Embryonic facial prominence (tissue), 1 donor: Measurements from ENCODE around the gene VEPH1.
A peak's percentile ranks its signal among the peaks of the same experiment; 100 is the strongest.

Experiments used
- DNase-seq: peaks from one replicate; pipeline ENCODE4 v3.0.0-alpha.2; 2016; ENCODE audit errors: extremely low spot score

The VEPH1 gene

GRCh38 chr3:157523814-157524213 lies 20.6 kb upstream of the VEPH1 start:
- DNase-seq = no peak

GRCh38 chr3:157522648-157523047 lies 19.4 kb upstream of the VEPH1 start:
- no peak for DNase-seq

GRCh38 chr3:157520485-157521150 lies 17.4 kb upstream of the VEPH1 start:
- DNase-seq = no peak

GRCh38 chr3:157518881-157519280 lies 15.7 kb upstream of the VEPH1 start:
- DNase-seq = no peak

- DNase-seq = no peak
Measured at GRCh38 chr3:157516928-157517327, 13.7 kb upstream of the VEPH1 start.

GRCh38 chr3:157515398-157515797 lies 12.2 kb upstream of the VEPH1 start:
- no peak for DNase-seq

- no peak for DNase-seq
Measured at GRCh38 chr3:157514371-157514895, 11.2 kb upstream of the VEPH1 start.

- no peak for DNase-seq
Measured at GRCh38 chr3:157513585-157513984, 10.4 kb upstream of the VEPH1 start.

- DNase-seq = no peak
Measured at GRCh38 chr3:157512534-157512933, 9.3 kb upstream of the VEPH1 start.

- no peak for DNase-seq
Measured at GRCh38 chr3:157508461-157508860, 5.2 kb upstream of the VEPH1 start.

GRCh38 chr3:157501863-157502262 lies 1.4 kb downstream of the VEPH1 start:
- no peak for DNase-seq

- DNase-seq = no peak
Measured at GRCh38 chr3:157500232-157500631, 3.0 kb downstream of the VEPH1 start.

- peak; percentile 20 for DNase-seq
Measured at GRCh38 chr3:157499342-157499963, 3.8 kb downstream of the VEPH1 start.

- no peak for DNase-seq
Measured at GRCh38 chr3:157498371-157498770, 4.8 kb downstream of the VEPH1 start.

GRCh38 chr3:157495846-157496245 lies 7.4 kb downstream of the VEPH1 start:
- DNase-seq = no peak

GRCh38 chr3:157494581-157495281 lies 8.5 kb downstream of the VEPH1 start:
- no peak for DNase-seq

- peak; percentile 60 for DNase-seq
Measured at GRCh38 chr3:157493627-157494550, 9.3 kb downstream of the VEPH1 start.

- no peak for DNase-seq
Measured at GRCh38 chr3:157491136-157491535, 12.1 kb downstream of the VEPH1 start.

- DNase-seq = no peak
Measured at GRCh38 chr3:157488144-157488543, 15.1 kb downstream of the VEPH1 start.

GRCh38 chr3:157487339-157487738 lies 15.9 kb downstream of the VEPH1 start:
- no peak for DNase-seq

- DNase-seq = no peak
Measured at GRCh38 chr3:157479464-157480243, 23.6 kb downstream of the VEPH1 start.
